ENCODE results near the gene TGM3.
A peak's percentile ranks its signal among the peaks of the same experiment; 100 is the strongest.

The TGM3 gene

DNA sequence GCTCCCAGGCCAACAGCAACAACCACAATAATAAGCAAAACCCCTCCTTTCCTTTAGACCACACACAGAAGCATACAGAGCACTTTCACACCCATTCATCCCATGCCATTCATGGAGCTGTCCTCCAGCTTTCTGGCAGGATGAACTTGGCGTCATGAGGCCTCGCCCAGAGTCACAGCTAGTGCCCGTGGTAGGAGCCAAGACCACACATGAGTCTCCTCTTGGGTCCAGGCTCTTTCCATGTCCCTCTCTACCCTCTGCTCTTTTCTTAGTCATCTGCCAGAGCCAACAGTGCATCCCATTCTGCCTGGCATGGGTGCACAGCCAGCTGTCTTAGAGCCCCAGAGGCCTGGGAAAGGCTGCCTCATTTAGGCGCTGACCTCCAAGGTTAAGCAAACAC, 1.8 kb upstream of the TGM3 start:
- no peak overlapping the region for H3K27ac ChIP-seq
- TF ChIP-seq CTCF (conservative IDR thresholded peaks at IDR 0.05): no peak
- TF ChIP-seq ZFX (IDR thresholded peaks at IDR 0.05): no peak

DNA sequence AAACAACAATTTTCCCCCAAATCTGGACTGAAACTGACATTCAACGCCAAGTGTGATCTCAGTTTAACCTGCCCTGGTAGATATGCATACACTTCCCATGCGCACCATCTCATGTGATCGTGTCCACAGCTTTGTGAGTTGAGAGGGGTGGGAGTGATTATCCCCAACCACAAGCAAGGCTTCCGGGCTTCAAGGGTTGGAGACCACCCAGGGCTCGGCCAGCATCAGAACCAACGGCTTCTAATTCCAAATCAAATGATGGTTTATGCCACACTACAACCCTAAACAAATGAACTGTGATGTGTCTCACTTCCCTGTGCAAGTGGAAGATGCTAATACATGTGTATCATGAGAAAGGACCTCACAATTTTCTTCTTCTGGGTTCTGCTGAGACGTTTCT, 515 bp upstream of the TGM3 start:
- no peak for TF ChIP-seq ZFX (IDR thresholded peaks at IDR 0.05)
- TF ChIP-seq CTCF (conservative IDR thresholded peaks at IDR 0.05): no peak
- H3K27ac ChIP-seq: no peak overlapping the region

- TF ChIP-seq ZFX (IDR thresholded peaks at IDR 0.05) (no peak), CTCF (conservative IDR thresholded peaks at IDR 0.05) (no peak)
- H3K27ac ChIP-seq: no peak overlapping the region
These were observed 939 bp downstream of the TGM3 start for GRCh38 chr20:2296524-2297356.

- no peak overlapping the region for H3K27ac ChIP-seq
These were observed 1.5 kb downstream of the TGM3 start for GRCh38 chr20:2297357-2297728.

GRCh38 chr20:2298116-2298515, 2.3 kb downstream of the TGM3 start:
- TF ChIP-seq CTCF (conservative IDR thresholded peaks at IDR 0.05) (no peak), ZFX (IDR thresholded peaks at IDR 0.05) (no peak)
- no peak overlapping the region for H3K27ac ChIP-seq

More at GRCh38 chr20:2297357-2297728, 1.5 kb downstream of the TGM3 start:
- no peak for TF ChIP-seq CTCF (conservative IDR thresholded peaks at IDR 0.05)
- no peak for TF ChIP-seq ZFX (IDR thresholded peaks at IDR 0.05)

- H3K27ac ChIP-seq: no peak overlapping the region
- TF ChIP-seq CTCF (conservative IDR thresholded peaks at IDR 0.05) (no peak), ZFX (IDR thresholded peaks at IDR 0.05) (no peak)
These were observed 2.9 kb downstream of the TGM3 start for GRCh38 chr20:2298701-2299100.

DNA sequence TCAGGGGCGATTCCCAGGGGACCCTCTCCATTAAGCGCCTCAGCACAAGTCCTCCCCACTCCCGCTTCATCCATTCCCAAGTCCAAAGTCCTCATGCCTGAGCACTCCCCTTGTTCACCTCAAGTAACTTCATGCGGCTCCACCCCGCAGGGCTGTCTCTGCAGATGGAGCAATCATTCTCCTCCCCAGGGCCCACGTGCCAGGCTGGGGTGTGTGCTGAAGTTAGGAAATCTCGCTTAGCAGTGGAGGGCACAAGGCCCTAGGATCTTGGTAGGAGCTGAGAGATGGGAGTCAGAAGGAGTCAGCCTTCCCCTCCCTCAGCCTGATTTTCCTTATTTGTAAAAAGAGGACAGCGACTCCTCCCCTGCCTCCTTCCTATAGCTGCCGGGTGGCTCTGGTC, 3.5 kb downstream of the TGM3 start:
- peak overlapping the region; percentile 9; the same call in 1 of the 2 replicates for H3K27ac ChIP-seq
- TF ChIP-seq CTCF (conservative IDR thresholded peaks at IDR 0.05) (no peak), ZFX (IDR thresholded peaks at IDR 0.05) (no peak)

Data from C4-2B (cell line).